HG03060 (cell line): Measurements from ENCODE around the gene METTL3.

ENCODE experiments used
- ATAC-seq: cut with Tn5 transposase; IDR thresholded peaks from one replicate; pipeline ENCODE4 v1.9.1; 2021; ENCODE audit warnings: low read depth, moderate number of reproducible peaks; ENCODE audit not compliant: unreplicated experiment

The METTL3 gene

GRCh38 chr14:21486640-21487087, 24.5 kb downstream of the METTL3 start:
- ATAC-seq, result no peak

DNA sequence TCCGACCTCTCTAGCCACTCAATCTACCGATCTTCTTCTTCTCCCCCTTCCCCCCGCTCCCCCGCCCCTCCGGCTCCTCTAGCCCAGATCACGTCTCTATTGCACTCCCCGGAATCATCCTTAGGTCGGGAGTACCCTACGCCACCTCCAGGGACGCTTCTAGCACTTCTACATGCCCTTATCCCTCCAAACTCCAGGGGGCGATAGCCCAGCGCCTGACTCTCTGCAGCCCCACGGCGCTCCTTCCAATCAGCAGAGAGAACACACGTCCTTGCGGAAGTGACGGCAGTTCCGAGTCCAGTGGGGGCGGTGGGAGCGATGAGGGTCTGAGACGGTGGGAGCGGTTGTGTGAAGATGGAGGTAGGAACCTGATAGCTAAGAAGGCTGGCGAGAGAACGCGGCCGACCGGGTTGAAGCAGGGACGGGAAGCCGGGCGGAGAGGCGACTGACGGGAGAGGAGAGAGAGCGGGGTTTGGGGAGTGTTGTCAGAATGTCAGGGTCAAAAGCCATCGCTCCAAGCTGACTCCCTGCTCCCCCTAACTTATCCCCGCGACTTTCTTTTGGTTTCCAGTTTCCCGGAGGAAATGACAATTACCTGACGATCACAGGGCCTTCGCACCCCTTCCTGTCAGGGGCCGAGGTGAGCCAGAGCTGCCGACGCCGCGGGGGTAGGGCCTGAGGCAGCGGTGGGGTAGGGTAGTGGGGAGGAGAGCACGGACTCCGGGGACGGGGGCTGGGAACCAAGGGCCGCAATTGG, 34.0 kb downstream of the METTL3 start, which contains the start of the genes RAB2B and TOX4:
Gene RAB2B (minus strand): TSS at position 35 of the 757 bp plus-strand sequence. CDS start 87 bp downstream, outside the sequence.
Gene TOX4 (plus strand): TSS at position 271 of the 757 bp plus-strand sequence. CDS start 84 bp downstream, at position 355.
- ATAC-seq, result peak; percentile 99

DNA sequence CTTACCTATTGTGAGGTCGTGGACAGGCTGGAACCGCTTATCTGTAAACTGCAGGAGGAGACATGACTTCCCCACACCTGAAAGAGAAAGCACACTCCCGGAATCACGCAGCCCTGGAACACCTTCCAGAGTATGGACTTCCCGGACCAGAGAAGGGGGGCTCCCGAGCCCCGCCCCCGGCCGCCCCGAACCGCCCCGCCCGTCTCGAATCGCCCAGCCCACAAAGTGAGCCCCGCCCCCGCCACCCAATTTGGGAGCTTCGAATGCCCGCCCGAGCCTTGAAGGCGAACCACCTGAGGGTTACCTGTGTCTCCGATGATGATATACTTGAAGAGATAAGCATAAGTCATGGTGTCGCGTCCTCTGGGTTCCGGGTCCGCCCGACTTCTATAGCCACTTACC, 34.6 kb downstream of the METTL3 start:
- ATAC-seq, result peak; percentile 2

DNA sequence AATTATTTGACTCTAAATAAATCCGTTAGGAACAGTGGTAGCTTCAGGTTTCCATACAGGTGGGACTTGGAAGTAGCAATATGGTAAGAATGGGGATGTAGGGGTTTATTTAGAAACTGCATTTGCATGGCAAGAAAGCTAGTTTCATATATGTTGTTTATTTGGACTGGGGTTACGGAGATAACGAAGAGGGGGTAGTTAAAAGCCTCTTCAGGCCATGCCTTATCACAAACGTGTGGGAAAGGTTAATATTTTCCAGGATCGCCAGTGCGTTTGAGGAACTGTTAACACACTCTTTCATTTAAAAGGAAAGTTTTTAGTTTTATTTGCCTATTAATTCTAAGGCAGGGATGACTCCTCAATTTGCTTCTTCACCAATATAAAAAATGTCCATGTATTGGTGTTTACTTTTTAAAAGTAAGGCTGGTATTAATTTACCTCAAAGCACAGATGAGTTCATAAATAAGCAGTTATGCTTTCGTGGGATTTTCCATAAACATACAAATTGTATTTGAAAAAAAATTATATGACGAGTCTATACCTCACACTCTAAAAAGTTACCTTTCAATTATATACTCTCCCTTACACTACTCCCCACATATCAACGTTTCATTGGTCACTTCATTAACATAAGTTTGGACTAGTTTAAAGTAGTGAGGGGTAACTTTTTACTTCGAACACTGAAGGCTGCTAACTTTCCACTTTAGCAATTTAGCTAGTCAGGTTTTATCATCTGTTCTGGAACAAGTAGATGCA, 35.2 kb downstream of the METTL3 start:
- ATAC-seq, result peak; percentile 4

DNA sequence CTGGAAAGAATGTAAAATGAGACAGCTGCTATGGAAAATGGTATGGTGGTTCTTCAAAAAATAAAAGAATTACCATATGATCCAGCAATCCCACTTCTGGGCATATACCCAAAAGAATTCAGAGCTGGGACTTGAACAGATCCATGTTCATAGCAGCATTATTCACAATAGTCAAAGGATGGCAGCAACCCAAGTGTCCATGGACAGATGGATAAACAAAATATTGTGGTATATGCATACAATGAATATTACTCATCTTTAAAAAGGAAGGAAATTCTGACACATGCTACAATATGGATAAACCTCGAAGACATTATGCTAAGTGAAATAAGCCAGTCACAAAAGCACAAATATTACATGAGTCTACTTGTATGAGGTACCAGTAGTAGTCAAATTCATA, 43.5 kb downstream of the METTL3 start:
- no peak for ATAC-seq

GRCh38 chr14:21455912-21456667, 55.0 kb downstream of the METTL3 start, which contains the start of gene CHD8:
Gene CHD8, minus strand, starts transcription at chr14:21456123. Its CDS starts 24,480 bp downstream, at chr14:21431643.
- ATAC-seq, result peak; percentile 97

- no peak for ATAC-seq
Measured at GRCh38 chr14:21455592-21455911, 55.6 kb downstream of the METTL3 start.

- no peak for ATAC-seq
Measured at GRCh38 chr14:21454843-21455544, 56.1 kb downstream of the METTL3 start.

DNA sequence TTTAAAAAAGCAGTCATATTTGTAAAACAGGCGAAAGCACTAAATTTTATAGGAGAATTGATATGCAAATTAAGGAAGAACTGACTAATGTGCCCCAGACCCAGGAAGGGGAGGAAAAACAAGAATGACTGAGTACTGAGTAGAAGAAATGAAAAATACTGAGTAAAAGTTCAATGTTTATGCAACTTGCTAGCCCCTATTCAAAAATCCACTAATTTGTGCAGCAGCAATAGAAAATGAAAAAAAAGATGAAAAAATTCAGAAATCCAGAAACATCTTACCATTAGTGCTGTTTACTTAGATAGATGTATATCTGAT, 61.3 kb downstream of the METTL3 start:
- ATAC-seq, result no peak
